ENCODE data around the gene ZNF808. TPM values are rescaled to one million over a fixed set of nuclear protein-coding genes. Genes with fewer than 3 reads are reported as not detected.
A peak's percentile ranks its signal among the peaks of the same experiment; 100 is the strongest.
"Not testable (repeated sequence)": the region's sequence is repeated elsewhere in the genome, so short reads cannot be mapped to it uniquely, and the experiment has no call there.

ZNF808 gene
- 10 to 100 TPM; 14.5 to 21.7 TPM for total RNA-seq

DNA sequence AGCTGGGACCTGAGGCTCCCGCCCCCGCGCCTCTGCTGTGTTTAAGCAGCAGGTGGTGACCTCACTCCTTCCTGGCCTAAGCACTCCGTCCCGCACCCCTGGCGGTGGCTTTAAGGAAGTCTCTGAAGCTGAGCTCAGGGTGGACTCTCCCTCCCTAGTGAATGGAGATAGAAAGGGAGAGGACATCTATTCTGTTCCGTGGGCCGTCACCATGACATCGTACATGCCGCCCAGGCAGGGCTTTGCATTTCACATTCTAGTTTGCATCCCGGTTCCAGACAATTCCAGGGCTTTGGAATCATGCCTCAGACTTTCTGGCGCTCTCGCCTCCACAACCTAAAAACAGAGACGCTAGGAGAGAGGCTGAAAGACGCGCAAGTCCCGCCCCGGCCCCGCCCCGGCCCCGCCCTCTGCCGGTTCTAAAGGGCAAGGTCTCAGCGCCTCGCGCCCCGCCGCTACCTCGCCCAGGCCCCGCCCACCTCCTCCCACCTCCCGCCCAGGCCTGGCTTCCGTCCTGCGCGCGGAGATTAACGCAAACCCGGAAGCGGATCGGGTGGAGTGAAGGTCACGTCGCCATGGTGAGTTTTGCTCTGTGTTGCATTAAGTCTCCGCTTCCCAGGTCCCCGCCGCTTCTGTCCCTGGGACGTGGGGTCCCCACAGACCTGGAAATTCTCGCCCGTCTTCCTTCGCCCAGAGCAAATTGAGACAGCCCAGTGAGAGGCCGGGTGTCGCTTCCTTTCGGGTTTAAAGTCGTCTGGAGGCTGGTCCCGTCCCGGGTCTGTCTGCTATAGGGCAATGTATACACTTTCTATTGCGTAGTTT, at the start of gene ZNF808:
Gene ZNF808, plus strand, starts transcription at position 535 of the 822 bp plus-strand sequence. CDS start 15,617 bp downstream, outside the sequence.
- H3K36me3 ChIP-seq, result no peaks in the 10 kb centered on the region
- intact Hi-C loops (cut with DNase I), result loop anchor here (10.0 kb wide), 1 partner anchor 207 kb away; the partner anchor contains the start of gene ZNF611
- H3K27me3 ChIP-seq (replicated peaks; ENCODE audit: insufficient read depth), result no peaks in the 10 kb centered on the region
- H3K27ac ChIP-seq, result peak within 1 kb of the TSS; percentile 84
- H3K4me3 ChIP-seq, result peak within 1 kb of the TSS; percentile 54 to 64
- TF ChIP-seq, protein P1, sequence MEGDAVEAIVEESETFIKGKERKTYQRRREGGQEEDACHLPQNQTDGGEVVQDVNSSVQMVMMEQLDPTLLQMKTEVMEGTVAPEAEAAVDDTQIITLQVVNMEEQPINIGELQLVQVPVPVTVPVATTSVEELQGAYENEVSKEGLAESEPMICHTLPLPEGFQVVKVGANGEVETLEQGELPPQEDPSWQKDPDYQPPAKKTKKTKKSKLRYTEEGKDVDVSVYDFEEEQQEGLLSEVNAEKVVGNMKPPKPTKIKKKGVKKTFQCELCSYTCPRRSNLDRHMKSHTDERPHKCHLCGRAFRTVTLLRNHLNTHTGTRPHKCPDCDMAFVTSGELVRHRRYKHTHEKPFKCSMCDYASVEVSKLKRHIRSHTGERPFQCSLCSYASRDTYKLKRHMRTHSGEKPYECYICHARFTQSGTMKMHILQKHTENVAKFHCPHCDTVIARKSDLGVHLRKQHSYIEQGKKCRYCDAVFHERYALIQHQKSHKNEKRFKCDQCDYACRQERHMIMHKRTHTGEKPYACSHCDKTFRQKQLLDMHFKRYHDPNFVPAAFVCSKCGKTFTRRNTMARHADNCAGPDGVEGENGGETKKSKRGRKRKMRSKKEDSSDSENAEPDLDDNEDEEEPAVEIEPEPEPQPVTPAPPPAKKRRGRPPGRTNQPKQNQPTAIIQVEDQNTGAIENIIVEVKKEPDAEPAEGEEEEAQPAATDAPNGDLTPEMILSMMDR (IDR thresholded peaks at IDR 0.05), result peak in 3 of 4 experiments; percentile 42 to 78 (median 74)
- TF ChIP-seq POLR2AphosphoS5 (IDR thresholded peaks at IDR 0.05), result peak; percentile 63
- peak; percentile 35 for TF ChIP-seq POLR2A (IDR thresholded peaks at IDR 0.05)
- no peaks in the 10 kb centered on the region for H3K4me1 ChIP-seq (replicated peaks)
- H3K9me3 ChIP-seq, result no peaks in the 10 kb centered on the region
- under 1% methylated on average over 44 of the region's 54 CpGs for whole genome bisulfite sequencing
- peak; percentile 94 for DNase-seq (ENCODE audit: low spot score)

DNA sequence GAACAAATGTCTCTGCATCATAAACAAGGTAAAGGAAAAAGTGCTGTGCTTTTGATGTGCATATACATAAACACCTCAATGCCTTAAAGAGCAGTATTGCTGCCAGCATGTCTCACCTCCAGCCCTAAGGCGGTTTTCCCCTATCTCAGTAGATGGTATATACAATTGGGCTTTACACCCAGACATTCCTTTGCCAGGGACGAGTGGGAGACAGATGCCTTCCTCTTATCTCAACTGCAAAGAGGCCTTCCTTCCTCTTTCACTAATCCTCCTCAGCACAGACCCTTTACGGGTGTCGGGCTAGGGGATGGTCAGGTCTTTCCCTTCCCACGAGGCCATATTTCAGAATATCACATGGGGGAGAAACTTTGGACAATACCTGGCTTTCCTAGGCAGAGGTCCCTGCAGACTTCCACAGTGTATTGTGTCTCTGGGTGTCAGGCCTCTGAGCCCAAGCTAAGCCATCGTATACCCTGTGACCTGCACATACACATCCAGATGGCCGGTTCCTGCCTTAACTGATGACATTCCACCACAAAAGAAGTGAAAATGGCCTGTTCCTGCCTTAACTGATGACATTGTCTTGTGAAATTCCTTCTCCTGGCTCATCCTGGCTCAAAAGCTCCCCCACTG, 43.2 kb upstream of the ZNF808 start:
- intact Hi-C loops (cut with DNase I); DNase-seq (ENCODE audit: low spot score): not testable (repeated sequence)

DNA sequence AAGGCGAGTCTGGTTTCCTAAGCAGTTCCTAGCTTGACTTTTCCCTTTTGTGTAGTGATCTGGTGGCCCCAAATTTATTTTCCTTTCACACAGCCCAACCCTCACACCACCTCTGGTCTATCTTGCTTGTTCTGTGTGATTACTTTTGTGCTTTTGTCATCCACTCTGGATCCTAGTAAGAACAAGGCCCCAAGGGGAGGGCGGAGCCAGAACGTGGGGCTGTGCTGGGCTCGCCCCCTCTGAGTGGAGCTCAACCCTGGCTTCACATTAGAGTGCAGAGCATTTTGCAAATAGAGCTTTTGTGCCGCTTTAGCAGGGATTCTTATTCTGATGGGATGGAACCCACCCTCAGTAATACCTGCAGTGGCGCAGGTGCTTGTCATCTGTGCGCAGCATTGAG, 42.4 kb upstream of the ZNF808 start:
- H3K27me3 ChIP-seq (replicated peaks; ENCODE audit: insufficient read depth); DNase-seq (ENCODE audit: low spot score); intact Hi-C loops (cut with DNase I); H3K4me1 ChIP-seq (replicated peaks); H3K4me3 ChIP-seq; H3K36me3 ChIP-seq; H3K9me3 ChIP-seq; H3K27ac ChIP-seq: not testable (repeated sequence)
- WGBS, result 43% methylated on average over 7 of the region's 7 CpGs

More for the DNA sequence above, 43.2 kb upstream of the ZNF808 start:
- H3K4me1 ChIP-seq (replicated peaks); H3K27me3 ChIP-seq (replicated peaks; ENCODE audit: insufficient read depth); H3K9me3 ChIP-seq; H3K36me3 ChIP-seq; H3K27ac ChIP-seq; H3K4me3 ChIP-seq: not testable (repeated sequence)
- WGBS, result 60% methylated on average over 7 of the region's 7 CpGs

DNA sequence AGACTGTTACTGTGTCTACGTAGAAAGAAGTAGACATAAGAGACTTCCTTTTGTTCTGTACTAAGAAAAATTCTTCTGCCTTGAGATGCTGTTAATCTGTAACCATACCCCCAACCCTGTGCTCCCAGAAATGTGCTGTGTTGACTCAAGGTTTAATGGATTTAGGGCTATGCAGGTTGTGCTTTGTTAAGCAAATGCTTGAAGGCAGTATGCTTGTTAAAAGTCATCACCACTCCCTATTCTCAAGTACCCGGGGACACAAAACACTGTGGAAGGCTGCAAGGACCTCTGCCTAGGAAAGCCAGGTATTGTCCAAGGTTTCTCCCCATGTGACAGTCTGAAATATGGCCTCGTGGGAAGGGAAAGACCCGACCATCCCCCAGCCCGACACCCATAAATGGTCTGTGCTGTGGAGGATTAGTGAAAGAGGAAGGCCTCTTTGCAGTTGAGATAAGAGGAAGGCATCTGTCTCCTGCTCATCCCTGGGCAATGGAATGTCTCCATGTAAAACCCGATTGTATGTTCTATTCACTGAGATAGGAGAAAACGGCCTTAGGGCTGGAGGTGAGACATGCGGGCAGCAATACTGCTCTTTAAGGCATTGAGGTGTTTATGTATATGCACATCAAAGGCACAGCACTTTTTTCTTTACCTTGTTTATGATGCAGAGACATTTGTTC, 41.8 kb upstream of the ZNF808 start:
- H3K27me3 ChIP-seq (replicated peaks; ENCODE audit: insufficient read depth); H3K36me3 ChIP-seq; intact Hi-C loops (cut with DNase I); H3K4me3 ChIP-seq; H3K27ac ChIP-seq; DNase-seq (ENCODE audit: low spot score); H3K4me1 ChIP-seq (replicated peaks); H3K9me3 ChIP-seq: not testable (repeated sequence)
- 5% methylated on average over 8 of the region's 8 CpGs for WGBS

DNA sequence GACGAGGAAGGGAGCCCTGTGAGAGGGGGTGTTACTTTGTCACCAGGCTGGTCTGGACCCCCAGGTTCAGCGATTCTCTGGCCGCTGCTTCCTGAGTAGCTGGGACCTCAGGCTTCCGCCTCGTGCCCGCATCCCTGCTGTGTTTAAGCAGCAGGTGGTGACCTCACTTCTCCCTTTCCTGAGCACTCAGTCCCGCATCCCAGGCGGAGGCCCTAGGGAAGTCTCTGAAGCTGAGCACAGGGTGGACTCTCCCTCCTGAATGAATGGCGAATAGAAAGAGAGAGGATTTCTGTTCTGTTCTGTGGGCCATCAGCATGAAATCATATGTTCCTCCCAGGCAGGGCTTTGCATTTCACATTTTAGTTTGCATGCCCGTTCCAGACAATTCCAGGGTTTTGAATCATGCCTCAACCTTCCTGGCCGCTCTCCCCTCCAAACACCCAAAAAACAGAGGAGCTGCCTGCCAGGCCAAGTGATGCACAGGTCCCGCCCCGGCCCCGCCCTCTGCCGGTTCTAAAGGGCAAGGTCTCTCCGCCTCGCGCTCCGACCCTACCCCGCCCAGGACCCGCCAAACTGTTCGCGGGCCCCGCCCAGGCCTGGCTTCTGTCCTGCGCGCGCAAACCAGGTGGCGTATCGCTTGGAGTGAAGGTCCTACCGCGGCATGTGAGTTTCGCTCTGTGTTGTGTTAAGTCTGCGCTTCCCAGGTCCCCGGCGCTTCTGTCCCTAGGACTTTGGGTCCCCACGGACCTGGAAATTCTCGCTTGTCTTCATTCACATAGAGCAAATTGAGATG, 35.1 kb upstream of the ZNF808 start:
- H3K4me1 ChIP-seq (replicated peaks), result no peaks in the 10 kb centered on the region
- TF ChIP-seq POLR2A (IDR thresholded peaks at IDR 0.05), result no peak
- TF ChIP-seq, protein P1 (IDR thresholded peaks at IDR 0.05), result no peak
- TF ChIP-seq POLR2AphosphoS5 (IDR thresholded peaks at IDR 0.05), result no peak
- DNase-seq (ENCODE audit: low spot score), result no peak
- no peak overlapping the region for H3K27ac ChIP-seq
- no peaks in the 10 kb centered on the region for H3K9me3 ChIP-seq
- intact Hi-C loops (cut with DNase I), result no loop called here
- H3K27me3 ChIP-seq (replicated peaks; ENCODE audit: insufficient read depth), result no peaks in the 10 kb centered on the region
- no peak overlapping the region for H3K4me3 ChIP-seq
- H3K36me3 ChIP-seq, result no peaks in the 10 kb centered on the region
- 42% methylated on average over 37 of the region's 37 CpGs for WGBS

Measured in prostate gland (tissue), 2 donors.